Left lung (tissue), 10 donors: ENCODE data around the gene ATP6V1B1. TPM values are rescaled to one million over a fixed set of nuclear protein-coding genes. Genes with fewer than 3 reads are reported as not detected.

ENCODE experiments used
- ATAC-seq: fragments of 200-7000 bp; cut with Tn5 transposase; one replicate; pipeline ENCODE4 v1.9.1; 2020; ENCODE audit warnings: moderate library complexity
- DNase-seq, 4 donors: peaks; one replicate each; pipeline ENCODE4 v3.0.0-alpha.2; 2013 to 2020
- H3K27ac ChIP-seq, 2 donors: fragments of 200-600 bp; sonication (generic) in 1 of 2; one replicate each; pipeline versions ENCODE4 v1.5.0 to v1.8.0; 2020 to 2021
- H3K27me3 ChIP-seq, 2 donors: fragments of 200-600 bp; sonication (generic) in 1 of 2; one replicate each; pipeline versions ENCODE4 v1.5.0 to v1.8.0; 2020 to 2021
- H3K36me3 ChIP-seq, 2 donors: fragments of 200-600 bp; sonication (generic) in 1 of 2; one replicate each; pipeline versions ENCODE4 v1.5.0 to v1.8.0; 2020 to 2021
- H3K4me1 ChIP-seq, 2 donors: fragments of 200-600 bp; one replicate each; pipeline ENCODE4 v1.8.0; 2021
- H3K4me3 ChIP-seq, 2 donors: fragments of 200-600 bp; sonication (generic) in 1 of 2; one replicate each; pipeline versions ENCODE4 v1.5.0 to v1.8.0; 2020 to 2021; ENCODE audit warnings: mild to moderate bottlenecking in 1 of 2
- H3K9me3 ChIP-seq, 2 donors: fragments of 200-600 bp; sonication (generic) in 1 of 2; one replicate each; pipeline versions ENCODE4 v1.5.0 to v1.8.0; 2020 to 2021
- CTCF ChIP-seq, 2 donors: fragments of 200-600 bp; sonication (generic) in 1 of 2; IDR thresholded peaks; one replicate each; pipeline versions ENCODE4 v1.5.0 to v1.8.0; 2021; ENCODE audit warnings: antibody characterized with exemption in 2 of 2
- intact Hi-C, 2 donors: fragments of 100-400 bp; cut with DNase I; formaldehyde crosslinking; loops; one replicate each; pipeline versions ENCODE4 v1.11.2 to v1.14.2; 2022
- polyA plus RNA-seq, 6 donors: library from polyadenylated mRNA; unstranded; fragments of 120-200 nt; gene quantifications; one replicate each; pipeline ENCODE4 v1.2.1, GENCODE V29; 2013; ENCODE audit not compliant: insufficient read length in 6 of 6
- total RNA-seq, 2 donors: library from RNA; stranded (reverse); fragmentation: NEBNext Ultra II Directional; extraction: Animal tissue kit (Norgen Biotek cat#: 25700); gene quantifications; one replicate each; pipeline ENCODE4 v1.2.1, GENCODE V29; 2021
- donor health status: DM: no; HTN: yes; CAD: no.
- donor health status: DM: no; HTN: no; CAD: no.

The ATP6V1B1 gene
- total and polyA plus RNA-seq, 8 donors, result 0.76 to 5.5 (median 4.7) TPM

DNA sequence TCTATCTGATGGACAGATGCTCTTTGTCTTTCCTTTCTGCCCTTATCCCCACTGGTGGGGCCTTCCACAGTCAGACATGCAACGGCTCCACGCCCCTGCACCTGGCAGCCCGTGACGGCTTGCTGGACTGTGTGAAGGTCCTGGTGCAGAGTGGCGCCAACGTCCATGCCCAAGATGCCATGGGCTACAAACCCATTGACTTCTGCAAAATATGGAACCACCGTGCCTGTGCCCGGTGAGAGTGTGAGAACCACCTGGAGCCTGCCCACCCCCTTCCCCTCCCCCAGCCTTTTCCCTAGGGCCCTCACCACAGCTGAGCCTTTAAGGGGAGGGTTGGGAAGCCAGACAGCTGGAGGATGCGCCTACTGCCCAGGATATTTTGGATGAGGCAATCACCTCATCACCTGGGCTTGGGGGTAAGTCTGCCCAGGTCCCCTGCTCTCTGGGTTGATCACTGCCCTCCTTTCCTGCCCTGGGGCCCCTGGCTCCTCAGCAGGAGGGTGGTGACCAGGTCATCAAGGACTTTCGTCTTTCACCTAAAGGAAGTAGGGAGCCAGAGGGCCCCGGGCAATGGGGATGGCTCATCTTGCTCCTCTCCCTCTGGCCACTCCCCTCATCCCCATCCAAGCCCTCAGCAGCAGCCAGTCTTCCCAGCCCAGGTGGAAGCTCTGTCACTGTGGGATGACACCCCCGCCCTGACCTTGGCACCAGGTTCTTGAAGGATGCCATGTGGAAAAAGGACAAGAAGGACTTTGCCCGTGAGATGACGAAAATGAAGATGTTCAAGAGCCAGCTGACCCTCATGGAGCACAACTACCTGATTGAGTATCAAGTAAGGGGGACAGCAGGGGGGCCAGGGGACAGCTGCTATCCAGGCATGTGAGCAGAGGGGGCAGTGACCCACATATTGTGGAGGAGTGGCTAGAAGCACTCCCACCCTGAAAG is 46.4 kb downstream of the ATP6V1B1 start:
- Histone ChIP-seq H3K4me1 (peaks cover 10 to 37% of the 10 kb centered on the region in 2 donors), H3K27ac (no peak overlapping the region), H3K27me3 (peaks cover 0 to 16% of the 10 kb centered on the region in 2 donors), H3K4me3 (no peak overlapping the region), H3K9me3 (no peaks in the 10 kb centered on the region), H3K36me3 (peaks cover 0 to 18% of the 10 kb centered on the region in 2 donors)
- DNase-seq (peak in 1 of 4 donors; percentile 59), ATAC-seq (no peak)
- TF ChIP-seq CTCF (IDR thresholded peaks at IDR 0.05), result no peak
- intact Hi-C loops, result no loop called here

DNA sequence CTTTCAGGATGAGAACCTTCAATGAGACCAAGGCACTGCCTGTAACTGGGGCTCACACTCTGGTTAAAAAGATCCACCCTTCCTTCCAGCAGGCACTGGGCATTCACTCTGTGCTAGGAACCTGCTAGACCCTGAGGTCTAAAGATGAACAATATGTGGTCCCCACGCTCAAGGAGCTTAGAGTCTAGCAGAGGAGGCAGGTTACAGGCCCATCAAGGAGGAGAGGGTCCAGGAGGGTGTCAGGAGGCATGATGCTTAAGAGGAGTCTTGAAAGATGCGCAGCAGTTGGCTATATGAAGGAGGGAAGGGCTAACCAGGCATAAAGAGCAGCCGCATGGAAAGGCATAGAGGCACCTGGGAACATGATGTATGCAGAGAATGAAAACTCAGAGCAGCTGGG is 47.3 kb downstream of the ATP6V1B1 start:
- peaks cover 0 to 26% of the 10 kb centered on the region in 2 donors for H3K36me3 ChIP-seq
- DNase-seq (no peak), ATAC-seq (no peak)
- no peak for TF ChIP-seq CTCF (IDR thresholded peaks at IDR 0.05)
- H3K4me3 ChIP-seq, result no peak overlapping the region
- H3K4me1 ChIP-seq, result peaks cover 4 to 29% of the 10 kb centered on the region in 2 donors
- no peak overlapping the region for H3K27ac ChIP-seq
- H3K9me3 ChIP-seq, result no peaks in the 10 kb centered on the region
- peaks cover 0 to 13% of the 10 kb centered on the region in 2 donors for H3K27me3 ChIP-seq
- intact Hi-C loops, result no loop called here

DNA sequence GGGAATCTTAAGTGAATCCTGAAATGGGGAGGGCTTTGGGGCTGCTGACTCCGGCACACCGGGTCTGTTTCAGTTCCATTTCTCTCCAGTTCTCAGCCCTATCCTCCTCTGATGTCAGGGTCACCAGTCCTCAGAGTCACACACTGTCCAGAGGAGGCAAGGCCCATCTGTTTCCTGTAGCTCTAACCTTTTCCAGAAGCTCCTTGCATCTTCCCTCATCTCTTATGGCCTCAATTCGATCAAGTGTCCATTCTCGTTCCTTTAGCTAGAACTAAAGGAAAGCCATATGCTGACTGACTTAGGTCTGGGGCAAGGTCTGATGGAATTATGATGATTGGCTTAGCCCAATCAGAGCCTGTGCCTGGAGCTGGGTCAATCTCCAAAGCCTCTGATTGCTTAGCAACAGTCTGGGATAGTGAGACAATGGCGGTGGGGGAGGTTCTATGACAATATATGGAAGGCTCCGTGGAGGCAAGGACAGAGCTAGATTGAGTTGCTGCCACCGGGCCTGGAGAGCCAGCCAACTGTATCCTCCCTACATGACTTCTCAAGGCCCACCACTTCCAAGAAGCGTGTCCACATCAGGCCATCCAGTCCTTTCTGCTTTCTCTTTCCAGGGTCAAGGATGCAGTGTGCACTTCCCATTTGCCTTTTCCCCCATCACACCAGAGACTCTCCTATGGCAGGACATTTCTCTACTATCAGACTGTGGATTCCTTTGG is 48.0 kb downstream of the ATP6V1B1 start:
- no peak for TF ChIP-seq CTCF (IDR thresholded peaks at IDR 0.05)
- H3K27me3 ChIP-seq, result peaks cover 0 to 6% of the 10 kb centered on the region in 2 donors
- peaks cover 0 to 22% of the 10 kb centered on the region in 2 donors for H3K4me1 ChIP-seq
- no peaks in the 10 kb centered on the region for H3K9me3 ChIP-seq
- H3K36me3 ChIP-seq, result peaks cover 0 to 33% of the 10 kb centered on the region in 2 donors
- intact Hi-C loops, result no loop called here
- ATAC-seq (no peak), DNase-seq (no peak)
- H3K4me3 ChIP-seq, result no peak overlapping the region
- no peak overlapping the region for H3K27ac ChIP-seq

- Histone ChIP-seq H3K27ac (no peak overlapping the region), H3K9me3 (no peaks in the 10 kb centered on the region), H3K4me3 (no peak overlapping the region), H3K4me1 (peaks cover 0 to 17% of the 10 kb centered on the region in 2 donors), H3K36me3 (peaks cover 0 to 38% of the 10 kb centered on the region in 2 donors), H3K27me3 (peaks cover 0 to 1% of the 10 kb centered on the region in 2 donors)
- TF ChIP-seq CTCF (IDR thresholded peaks at IDR 0.05), result no peak
- ATAC-seq, result no peak
- intact Hi-C loops, result no loop called here
- DNase-seq, result no peak
Observed at GRCh38 chr2:70984228-70984575, 48.5 kb downstream of the ATP6V1B1 start.
